Measurements from ENCODE around the gene EFHD2. TPM values are rescaled to one million over a fixed set of nuclear protein-coding genes. Genes with fewer than 3 reads are reported as not detected.
"Not testable (repeated sequence)": the region's sequence is repeated elsewhere in the genome, so short reads cannot be mapped to it uniquely, and the experiment has no call there.

EFHD2 gene
- polyA plus RNA-seq, 10 donors: 19.6 to 30.9 (median 26.7) TPM

DNA sequence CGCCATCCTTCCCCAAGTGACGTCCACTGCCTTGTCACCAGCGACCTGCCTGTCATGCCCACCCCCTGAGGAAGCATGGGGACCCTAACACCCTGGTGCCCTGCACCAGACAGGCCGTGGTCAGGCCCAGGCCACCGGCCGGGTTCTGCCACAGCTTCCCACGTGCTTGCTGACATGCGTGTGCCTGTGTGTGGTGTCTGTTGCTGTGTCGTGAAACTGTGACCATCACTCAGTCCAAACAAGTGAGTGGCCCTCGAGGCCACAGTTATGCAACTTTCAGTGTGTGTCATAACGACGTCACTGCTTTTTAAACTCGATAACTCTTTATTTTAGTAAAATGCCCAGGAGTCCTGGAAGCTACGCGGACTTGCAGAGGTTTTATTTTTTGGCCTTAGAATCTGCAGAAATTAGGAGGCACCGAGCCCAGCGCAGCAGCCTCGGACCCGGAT, 20.0 kb downstream of the EFHD2 start:
- no peak for DNase-seq

DNA sequence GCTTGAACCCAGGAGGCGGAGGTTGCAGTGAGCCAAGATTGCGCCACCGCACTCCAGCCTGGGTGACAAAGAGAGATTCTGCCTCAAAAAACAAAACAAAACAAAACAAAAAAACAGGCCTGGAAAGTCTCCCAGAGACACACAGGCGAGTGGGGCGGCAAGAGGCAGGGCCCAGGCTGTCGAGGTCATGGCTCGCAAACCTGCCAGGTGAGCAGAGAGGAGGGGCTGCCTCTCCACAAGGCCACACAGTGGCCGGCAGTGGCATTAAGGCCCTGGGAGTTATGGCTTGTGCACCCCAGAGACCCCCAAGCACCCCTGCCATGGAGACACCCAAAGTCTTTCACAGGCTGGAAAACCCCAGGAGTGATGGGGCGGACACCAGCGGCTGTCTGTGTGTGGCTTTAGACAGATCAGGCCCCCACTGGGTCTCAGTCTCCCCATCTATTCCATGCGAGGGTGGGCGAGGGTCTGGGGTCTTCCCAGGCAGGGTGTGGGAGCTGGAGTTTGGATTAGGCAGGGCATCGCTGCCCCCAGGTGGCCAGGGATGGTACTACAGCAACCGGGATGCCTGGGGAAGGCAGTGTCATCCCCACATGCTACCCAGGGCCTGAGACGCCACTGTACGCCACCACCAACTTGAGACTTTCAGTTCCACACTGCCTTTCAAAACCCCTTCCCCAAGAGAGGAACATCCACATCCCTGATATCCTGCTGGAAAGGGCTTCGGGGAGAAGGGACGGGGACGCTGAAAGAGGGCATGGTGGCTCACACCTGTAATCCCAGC, 21.3 kb downstream of the EFHD2 start:
- peak in 2 of 3 donors; percentile 69 to 79 for DNase-seq

DNA sequence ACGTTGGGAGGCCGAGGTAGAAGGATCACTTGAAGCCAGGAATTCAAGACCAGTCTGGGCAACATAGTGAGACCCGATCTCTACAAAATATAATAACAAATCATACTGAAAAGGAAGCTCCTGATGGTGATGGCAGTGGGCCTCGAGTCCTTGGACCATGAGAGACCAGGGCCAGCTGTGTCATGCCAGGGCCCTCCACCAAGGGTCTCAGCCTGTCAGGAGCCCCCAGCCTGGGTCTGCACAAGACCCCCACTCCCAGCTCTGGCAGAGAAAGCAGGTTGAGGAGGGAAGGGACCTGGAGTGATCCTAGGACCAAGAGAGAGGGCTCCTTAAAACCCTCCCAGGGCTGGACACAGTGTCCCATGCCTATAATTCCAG, 21.9 kb downstream of the EFHD2 start:
- no peak for DNase-seq

DNA sequence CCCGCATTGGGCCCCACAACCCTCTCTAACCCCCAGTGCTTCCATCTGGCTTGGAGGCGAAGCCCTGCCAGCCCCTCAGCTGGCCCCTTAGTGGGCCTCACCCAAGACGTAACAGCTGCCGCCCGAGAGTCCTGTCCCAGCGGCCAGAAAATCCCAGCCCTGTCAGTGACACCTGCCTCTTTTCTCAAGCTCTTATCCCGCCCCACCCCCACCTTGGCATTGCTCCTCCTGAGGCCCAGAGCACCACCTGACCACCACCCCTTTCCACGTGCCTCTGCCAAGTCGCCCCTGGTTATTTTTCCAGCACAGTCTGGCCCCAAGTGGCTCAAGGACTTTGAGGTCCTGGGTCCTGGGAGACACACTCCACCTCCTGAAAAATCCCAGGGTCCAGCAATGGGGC, 22.6 kb downstream of the EFHD2 start:
- DNase-seq: peak; percentile 60 to 69 (median 63)

DNA sequence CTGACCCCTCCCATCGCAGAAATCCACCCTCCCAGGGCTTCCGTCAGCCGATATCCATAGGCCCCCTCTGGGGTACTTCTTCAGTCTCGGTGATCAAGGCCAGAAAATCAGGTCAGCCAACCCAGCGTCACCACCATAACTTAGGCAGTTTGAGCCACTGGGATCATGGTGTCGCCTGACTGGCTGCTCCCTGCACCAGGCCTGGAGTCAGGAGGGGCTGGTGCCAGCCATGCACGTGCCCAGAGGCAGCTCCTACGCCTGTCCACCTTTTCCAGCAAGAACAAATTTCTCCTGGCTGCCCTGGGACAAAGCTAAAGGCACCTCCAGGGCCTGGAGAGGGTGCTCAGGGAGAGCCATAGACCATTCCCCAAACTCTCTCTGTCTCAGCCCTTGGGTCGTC, 23.8 kb downstream of the EFHD2 start:
- DNase-seq: no peak

DNA sequence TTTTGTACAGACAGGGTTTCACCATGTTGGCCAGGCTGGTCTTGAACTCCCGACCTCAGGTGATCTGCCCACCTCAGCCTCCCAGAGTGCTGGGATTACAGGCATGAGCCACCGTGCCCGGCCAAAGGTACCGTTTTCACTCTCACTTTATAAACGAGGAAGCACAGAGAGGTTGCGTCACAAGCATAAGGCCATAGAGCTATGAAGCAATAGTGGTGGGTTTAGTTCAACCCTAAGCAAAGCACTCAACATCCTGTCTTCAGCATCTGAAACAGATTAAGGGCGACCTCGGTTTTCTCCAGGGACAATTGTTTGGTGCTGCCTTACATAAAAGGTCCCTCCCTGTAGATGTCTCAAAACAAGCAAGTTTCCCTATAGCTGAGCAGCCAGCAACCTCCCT, 25.1 kb downstream of the EFHD2 start:
- not testable (repeated sequence) for DNase-seq

DNA sequence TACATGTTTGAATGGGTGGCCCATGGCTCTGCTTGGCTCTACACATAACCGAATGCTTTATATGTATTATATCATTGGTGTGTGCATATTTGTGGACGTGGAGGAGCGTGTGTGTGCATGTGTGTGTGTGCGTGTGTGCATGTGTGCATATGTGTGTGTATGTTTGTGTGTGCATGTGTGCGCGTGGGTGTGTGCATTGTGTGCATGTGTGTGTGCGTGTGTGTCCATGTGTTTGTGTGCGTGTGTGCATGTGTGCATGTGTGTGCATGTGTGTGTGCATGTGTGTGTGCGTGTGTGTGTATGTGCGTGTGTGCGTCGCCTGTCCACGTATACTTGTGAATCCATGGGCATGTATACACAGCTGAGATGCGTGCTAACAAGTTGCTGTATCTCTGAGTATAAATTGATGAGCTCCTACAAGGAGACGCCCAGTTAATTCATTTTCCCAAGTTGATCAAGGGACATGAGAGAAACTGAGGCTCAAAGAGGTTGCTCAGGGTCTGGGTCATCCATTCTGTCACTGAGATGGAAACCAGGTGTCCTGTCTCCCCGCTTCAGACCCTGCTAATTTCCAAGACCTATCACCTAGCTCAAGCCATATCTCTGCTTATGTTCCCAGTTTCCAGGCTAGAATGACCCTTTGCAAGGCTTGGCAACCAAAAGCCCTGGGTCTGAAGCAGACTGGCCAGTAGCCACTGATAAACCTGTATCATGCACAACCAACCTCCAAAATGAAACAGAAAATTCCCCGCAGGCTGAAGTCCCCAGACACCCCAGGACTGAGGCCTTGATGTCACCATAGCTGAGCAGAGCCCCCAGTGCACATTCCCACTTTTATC, 25.8 kb downstream of the EFHD2 start:
- no peak for DNase-seq

DNA sequence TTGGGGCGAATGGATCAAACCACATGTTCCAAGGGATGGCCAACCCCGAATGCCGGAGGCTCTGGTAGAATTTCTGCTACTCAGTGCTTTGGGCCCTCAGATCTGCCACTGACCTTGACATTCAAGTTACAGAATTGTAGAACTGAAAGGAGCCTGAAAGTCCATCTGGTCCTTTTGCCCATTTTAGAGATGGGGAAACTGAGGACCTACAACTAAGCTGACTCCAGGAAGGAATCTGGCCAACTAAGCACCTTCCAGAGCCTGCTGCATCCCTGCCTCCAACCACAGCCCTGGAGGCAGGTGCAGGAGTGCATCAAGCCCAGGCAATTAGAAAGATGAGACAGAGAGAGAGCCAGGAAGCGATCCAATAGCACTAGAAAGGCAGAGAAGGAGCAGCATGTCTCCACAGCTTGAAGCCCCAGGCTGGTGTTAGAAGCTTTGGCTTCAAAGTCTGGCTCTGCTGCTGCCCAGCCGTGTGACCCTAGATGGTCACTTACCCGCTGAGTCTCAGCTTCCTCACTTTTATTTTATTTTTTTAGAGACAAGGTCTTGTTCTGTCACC, 27.3 kb downstream of the EFHD2 start:
- DNase-seq: no peak

DNA sequence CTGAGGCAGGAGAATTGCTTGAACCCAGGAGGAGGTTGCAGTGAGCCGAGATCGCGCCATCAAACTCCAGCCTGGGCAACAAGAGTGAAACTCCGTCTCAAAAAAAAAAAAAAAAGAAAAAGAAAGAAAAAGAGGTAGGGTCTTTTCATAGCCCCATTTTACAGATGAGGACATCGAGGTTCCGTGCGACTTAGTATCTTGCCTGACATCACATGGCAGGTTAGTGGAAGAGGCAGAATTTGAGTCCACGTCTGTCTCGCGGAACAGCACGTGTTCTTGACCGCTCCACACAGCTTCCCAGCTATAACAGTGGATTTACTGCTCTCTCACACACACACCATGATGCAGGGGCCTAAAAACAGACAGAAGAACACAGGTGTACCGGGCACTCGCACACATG, 29.6 kb downstream of the EFHD2 start:
- no peak for DNase-seq

DNA sequence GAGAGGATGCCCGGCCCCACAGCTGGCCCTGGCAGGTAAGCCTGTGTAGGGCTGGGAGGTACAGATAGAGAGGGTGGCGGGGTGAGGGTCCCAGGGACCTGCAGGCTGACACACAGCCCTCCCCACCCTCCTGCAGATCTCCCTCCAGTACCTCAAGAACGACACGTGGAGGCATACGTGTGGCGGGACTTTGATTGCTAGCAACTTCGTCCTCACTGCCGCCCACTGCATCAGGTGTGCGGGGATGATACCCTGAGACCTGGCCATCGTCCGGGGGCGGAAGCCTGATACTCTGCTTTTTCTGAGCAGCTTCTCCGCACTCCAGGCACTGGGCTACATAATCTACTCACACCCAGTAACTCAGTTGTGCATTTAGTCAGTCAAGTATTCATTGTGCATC, 30.7 kb downstream of the EFHD2 start:
- no peak for DNase-seq

DNA sequence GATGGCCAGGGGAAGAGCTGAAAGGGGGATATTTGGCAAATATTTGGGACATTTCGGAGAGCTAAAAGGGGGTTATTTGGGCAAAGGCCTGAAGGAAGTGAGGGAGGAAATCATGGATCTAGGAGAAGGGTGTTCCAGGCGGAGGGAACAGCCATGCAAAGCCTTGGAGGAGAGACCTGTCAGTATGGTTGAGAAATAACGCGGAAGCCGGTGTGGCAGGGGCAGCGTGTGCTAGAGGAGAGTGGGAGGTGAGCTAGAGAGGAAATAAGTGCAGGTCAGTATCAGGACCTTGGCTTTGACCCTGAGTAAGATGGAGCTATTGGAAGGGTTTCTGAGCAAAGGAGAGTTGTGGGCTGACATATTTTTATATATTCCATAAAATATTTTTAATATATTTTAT, 31.6 kb downstream of the EFHD2 start:
- DNase-seq: no peak

DNA sequence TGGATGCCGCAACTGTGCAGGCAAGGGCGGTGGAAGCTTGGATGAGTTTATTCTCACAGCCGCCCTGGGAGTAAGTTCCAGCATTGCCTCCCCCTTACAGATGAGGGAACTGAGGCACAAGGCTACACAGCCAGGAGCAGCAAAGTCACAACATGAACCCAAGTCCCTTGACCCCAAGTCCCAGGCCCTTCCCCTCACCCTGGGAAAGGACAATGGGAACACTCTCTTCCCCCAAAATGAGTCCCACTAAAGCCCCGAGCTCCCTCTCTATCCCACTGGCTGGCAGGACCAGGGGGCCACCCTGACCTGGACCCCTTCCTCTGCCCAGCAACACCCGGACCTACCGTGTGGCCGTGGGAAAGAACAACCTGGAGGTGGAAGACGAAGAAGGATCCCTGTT, 32.4 kb downstream of the EFHD2 start:
- no peak for DNase-seq

DNA sequence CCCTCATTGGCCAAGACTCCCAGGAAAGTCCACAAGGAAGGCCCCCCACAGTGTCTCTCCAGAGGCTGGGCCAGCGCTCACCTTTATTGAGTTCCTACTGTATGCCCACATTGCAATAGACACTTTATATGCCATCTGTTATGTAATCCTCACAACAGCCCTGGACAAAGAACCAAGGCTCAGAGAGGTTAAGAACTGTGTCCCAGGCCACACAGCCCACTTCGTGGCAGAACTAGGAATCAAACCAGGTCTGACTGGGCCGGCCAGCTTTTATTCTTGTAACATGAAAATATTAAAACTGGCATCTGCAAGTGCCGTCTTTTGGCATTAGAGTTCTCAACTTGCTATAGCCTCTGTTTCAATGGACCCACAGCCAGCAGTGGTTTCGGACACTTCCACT, 33.1 kb downstream of the EFHD2 start:
- DNase-seq: no peak

DNA sequence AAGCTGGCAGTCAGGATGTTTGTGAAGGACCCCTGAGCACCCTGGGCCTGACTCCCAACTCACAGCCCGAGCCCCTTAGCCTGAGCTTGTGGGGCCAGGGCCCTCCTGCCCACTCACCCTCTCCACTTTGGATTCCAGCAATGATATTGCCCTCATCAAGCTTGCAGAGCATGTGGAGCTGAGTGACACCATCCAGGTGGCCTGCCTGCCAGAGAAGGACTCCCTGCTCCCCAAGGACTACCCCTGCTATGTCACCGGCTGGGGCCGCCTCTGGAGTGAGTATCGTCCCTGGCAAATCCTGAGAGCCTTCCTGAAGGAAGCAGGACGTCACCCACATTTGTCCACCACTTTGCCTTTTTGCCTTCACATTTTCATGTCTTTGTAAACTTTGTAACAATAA, 33.6 kb downstream of the EFHD2 start:
- no peak for DNase-seq

DNA sequence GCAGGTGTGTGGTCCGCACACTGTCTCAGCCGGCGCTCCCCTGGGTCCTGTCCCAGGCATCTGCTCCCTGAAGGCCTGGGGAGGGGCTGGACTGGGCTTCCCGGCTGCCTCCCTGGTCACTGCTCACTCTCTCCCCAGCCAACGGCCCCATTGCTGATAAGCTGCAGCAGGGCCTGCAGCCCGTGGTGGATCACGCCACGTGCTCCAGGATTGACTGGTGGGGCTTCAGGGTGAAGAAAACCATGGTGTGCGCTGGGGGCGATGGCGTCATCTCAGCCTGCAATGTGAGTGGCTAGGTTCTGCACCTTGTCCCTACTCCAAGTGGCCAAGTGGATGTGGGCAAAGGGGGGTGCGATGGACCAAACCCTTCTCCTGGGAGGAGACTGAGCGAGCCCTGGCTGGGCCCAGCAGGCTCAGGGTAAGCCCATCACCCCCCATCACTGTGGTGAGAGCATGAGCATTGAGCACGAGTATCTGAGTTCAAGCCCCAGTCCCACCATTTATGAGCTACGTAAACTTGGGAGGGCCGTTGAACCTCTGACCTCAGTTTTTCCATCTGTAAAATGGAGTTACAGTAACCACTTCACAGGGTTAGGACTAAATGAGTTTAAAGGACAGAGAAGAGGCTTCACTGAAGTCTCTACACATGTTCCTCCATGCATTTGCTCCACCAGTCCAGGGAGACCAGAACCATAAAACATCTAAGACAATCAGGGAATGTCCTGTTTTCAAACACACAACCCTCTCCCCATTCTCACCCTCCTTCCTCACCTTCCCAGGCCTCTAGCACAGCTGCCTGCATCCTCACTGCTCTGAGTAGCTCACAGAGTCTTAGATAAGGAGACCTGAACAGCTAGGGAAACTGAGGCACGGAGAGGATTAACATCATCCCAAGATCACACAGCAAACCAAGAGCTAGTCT, 35.0 kb downstream of the EFHD2 start:
- DNase-seq: no peak

DNA sequence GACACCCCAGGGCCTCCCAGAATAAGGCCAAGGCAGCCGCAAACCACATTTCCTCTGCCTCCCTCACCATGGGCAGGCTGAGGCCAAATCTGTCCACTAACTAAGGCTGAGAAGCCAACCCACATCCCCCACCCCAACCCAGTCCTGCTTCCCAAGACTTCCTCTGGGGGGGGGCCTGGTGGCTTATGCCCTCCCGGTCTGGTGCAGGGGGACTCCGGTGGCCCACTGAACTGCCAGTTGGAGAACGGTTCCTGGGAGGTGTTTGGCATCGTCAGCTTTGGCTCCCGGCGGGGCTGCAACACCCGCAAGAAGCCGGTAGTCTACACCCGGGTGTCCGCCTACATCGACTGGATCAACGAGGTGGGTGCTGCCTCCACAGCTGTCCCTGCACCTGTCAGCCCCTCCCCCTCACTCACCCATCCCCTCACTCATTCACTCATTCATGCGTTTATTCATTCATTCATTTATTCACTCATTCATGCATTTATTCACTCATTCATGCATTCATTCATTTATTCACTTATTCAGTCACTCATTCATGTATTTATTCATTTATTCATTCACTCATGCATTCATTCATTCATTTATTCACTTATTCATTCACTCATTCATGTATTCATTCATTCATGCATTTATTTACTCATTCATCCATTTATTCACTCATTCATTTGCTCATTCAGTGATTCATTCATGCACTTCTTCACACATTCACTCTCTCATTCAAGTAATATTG, 35.9 kb downstream of the EFHD2 start:
- no peak for DNase-seq

DNA sequence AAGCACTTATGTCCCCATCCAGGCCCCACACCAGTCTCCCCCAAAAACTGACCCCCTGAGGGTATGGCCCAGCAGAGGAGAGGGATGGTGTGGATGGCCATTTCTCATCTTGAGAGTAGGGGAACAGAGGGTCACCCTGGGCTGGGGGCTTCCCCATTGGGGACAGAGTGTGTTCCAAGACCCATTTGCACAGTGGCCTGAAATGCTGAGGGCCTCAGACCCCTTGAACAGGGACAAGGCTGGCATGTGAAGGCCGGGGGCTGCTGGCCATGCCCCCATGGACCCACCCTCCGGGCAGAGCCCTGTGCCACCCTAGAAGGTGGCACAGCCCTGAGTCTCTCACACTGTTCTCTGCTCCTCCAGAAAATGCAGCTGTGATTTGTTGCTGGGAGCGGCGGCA, 36.5 kb downstream of the EFHD2 start:
- DNase-seq: no peak

DNA sequence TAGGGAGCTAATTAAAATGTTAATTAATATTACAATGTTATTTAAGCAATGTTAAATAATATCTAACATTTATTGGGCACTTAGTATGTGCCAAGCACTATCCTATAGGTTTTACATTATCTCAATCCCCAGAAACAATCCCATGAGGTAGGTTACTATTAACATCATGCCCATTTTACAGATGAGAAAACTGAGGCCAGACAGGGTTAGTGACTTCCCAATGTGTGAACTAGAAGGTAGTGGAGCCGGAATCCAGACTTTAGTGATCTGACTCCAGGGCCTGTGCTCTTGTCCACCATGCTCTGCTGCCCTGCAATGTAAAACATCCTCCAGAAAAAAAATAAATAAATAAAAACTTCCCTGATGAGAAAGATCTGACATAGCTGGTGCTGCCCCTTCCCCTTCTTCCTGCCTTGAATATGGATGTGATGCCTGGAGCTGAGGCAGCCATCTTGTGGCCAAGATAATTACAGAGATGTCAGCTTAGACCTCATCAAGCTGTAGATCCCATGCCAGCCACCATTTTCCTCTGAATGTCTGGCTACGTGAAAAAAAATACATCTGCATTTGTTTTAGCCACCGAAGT, 39.3 kb downstream of the EFHD2 start:
- DNase-seq: no peak

DNA sequence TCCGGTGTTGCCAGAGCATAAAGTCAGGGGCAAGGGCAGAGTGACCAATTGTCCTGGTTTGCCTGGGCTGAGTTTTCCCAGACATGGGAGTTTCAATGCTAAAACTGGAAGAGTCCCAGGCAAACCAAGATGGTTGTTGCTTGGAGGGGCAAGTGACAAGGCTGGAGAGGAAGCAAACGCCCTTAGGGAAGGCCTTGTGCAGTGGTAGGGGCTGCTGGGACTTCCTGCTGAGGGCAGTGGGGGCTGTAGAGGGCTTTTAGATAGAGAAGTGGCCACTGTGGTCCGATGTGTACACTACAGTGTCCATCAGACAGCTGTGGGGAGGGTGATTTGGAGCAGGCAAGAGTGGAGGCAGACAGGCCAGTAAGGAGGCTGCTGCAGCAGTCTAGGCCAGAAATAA, 39.9 kb downstream of the EFHD2 start:
- no peak for DNase-seq

DNA sequence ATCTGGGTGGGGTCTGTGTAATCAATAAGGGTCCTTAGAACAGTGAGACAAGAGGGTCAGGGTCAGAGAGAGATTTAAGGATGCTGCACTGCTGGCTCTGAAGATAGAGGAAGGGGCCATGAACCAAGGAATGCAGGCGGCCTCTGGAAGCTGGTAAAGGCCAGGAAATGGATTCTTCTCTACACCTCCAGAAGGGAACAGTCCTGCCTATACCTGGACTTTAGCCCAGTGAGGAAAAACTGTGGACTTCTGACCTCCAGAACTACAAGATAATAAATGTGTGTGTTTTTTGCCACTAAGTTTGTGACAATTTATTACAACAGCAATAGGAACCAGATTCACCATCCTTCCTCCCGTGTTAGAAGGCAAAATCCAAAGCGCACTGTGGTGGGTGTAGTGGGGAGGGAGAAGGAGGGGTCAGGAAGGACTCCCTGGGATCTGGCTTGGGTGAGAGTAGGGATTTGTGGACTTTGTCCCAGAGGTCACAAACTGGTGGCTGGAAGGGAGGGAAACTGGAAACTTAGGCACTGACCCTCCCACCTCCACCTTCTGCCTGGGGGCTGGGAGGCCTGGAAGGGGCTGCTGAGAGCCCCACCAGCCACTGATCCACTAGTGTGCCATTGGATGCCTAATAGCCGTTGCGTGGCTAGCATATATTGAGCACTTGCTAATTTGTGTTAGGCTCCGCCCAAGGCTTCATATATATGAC, 41.5 kb downstream of the EFHD2 start:
- no peak for DNase-seq
